Mucosa of descending colon (tissue), 3 donors: ENCODE results near the gene GPR17. TPM values are rescaled to one million over a fixed set of nuclear protein-coding genes. Genes with fewer than 3 reads are reported as not detected.

Experiments used
- ATAC-seq: fragments of 200-7000 bp; cut with Tn5 transposase; one replicate; pipeline ENCODE4 v1.9.1; 2020; ENCODE audit warnings: mild to moderate bottlenecking, moderate library complexity
- DNase-seq, 3 donors: peaks; one replicate each; pipeline ENCODE4 v3.0.0-alpha.2; 2020
- H3K36me3 ChIP-seq: fragments of 200-600 bp; one replicate; pipeline ENCODE4 v1.8.0; 2021; ENCODE audit warnings: low read depth, mild to moderate bottlenecking
- H3K4me1 ChIP-seq: fragments of 200-600 bp; one replicate; pipeline ENCODE4 v1.8.0; 2021; ENCODE audit warnings: low read depth, mild to moderate bottlenecking
- H3K4me3 ChIP-seq: fragments of 200-600 bp; one replicate; pipeline ENCODE4 v1.8.0; 2021; ENCODE audit warnings: mild to moderate bottlenecking
- H3K9me3 ChIP-seq: fragments of 200-600 bp; one replicate; pipeline ENCODE4 v1.8.0; 2021; ENCODE audit warnings: mild to moderate bottlenecking
- CTCF ChIP-seq: fragments of 200-600 bp; IDR thresholded peaks from one replicate; pipeline ENCODE4 v1.8.0; 2022; ENCODE audit warnings: antibody characterized with exemption, mild to moderate bottlenecking
- intact Hi-C, 2 donors: fragments of 100-400 bp; cut with DNase I in 1 of 2; cut with micrococcal nuclease in 1 of 2; formaldehyde crosslinking; loops; one replicate each; pipeline versions ENCODE4 v1.11.0 to v1.11.1; 2022; cut with DNase I, micrococcal nuclease
- total RNA-seq, 3 donors: library from RNA; stranded (reverse); fragmentation: NEBNext Ultra II Directional in 2 of 3; extraction: Animal tissue kit (Norgen Biotek cat#: 25700) in 2 of 3; gene quantifications; one replicate each; pipeline versions ENCODE4 v1.2.1 to v1.2.4, GENCODE V29; 2021 to 2023
- donor health status: DM: no; HTN: no; CAD: no; lungs with moderate emphysema.
- donor health status: DM: no; HTN: no; CAD: no.
- donor health status: DM: no; HTN: yes; CAD: no.

The GPR17 gene
- total RNA-seq, 3 donors from 2014 or later = 0.51 TPM; not detected in 2

GRCh38 chr2:127676906-127677305 is 31.0 kb downstream of the GPR17 start:
- H3K4me1 ChIP-seq = peaks cover 6% of the 10 kb centered on the region
- no peak for ATAC-seq

DNA sequence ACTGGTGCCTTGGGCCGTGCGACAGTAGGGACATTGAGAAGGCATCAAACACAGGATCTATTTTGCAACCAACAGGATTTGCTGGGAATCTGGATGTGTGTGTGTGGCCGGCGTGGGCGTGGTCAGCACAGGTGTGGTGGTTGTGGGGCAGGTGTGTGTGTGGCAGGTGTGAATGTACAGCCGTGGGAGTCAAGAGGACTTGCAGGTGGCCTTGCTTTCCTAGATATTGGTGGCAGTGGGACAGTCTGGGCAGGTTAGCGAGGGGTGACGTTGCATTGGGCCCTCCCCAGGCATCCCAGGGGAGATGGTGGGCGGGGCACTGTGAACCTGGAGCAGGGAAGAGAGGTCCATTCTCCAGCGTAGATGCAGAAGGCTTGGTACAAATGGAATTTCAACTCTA is 32.6 kb downstream of the GPR17 start:
- intact Hi-C loops = no loop called here

More at GRCh38 chr2:127676906-127677305, 31.0 kb downstream of the GPR17 start:
- intact Hi-C loops = no loop called here
- no peak for DNase-seq
- no peaks in the 10 kb centered on the region for H3K36me3 ChIP-seq
- H3K4me3 ChIP-seq = no peak overlapping the region
- no peak for TF ChIP-seq CTCF
- no peaks in the 10 kb centered on the region for H3K9me3 ChIP-seq

DNA sequence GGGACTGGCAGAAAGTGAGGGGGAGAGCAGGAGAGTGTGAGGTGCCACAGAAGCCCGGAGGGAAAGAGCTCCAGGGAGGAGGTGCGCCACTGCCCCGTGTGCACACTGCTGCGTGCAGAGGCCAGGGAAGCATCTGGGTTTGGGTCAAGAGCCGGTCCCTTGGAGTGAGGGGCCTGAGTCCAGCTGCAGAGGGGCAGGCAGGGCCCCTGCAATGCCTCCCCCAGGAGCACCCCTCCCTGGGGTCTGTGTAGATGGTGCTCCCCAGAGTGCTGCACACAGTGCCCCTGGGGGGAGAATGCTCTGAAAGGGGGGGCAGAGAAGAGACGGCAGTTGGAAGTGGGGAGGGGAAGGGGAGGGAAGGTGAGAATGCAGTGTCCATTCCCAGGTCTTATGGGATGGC is 33.0 kb downstream of the GPR17 start:
- TF ChIP-seq CTCF = no peak
- H3K36me3 ChIP-seq = no peaks in the 10 kb centered on the region
- no peak overlapping the region for H3K4me3 ChIP-seq
- intact Hi-C loops = no loop called here
- peaks cover 6% of the 10 kb centered on the region for H3K4me1 ChIP-seq
- H3K9me3 ChIP-seq = no peaks in the 10 kb centered on the region
- DNase-seq (no peak), ATAC-seq (no peak)

More for the DNA sequence above, 32.6 kb downstream of the GPR17 start:
- DNase-seq = no peak
- no peaks in the 10 kb centered on the region for H3K9me3 ChIP-seq
- H3K4me3 ChIP-seq = no peak overlapping the region
- H3K4me1 ChIP-seq = peaks cover 6% of the 10 kb centered on the region
- no peak for TF ChIP-seq CTCF
- no peaks in the 10 kb centered on the region for H3K36me3 ChIP-seq
- peak; percentile 12 for ATAC-seq

- TF ChIP-seq CTCF = no peak
Measured at GRCh38 chr2:127679680-127680361, 33.9 kb downstream of the GPR17 start.

GRCh38 chr2:127680706-127681287 is 34.8 kb downstream of the GPR17 start:
- H3K9me3 ChIP-seq = no peaks in the 10 kb centered on the region
- H3K4me3 ChIP-seq = no peak overlapping the region
- intact Hi-C loops = no loop called here
- no peak for ATAC-seq
- peaks cover under 1% of the 10 kb centered on the region for H3K4me1 ChIP-seq
- DNase-seq = no peak
- TF ChIP-seq CTCF = no peak
- H3K36me3 ChIP-seq = no peaks in the 10 kb centered on the region

More at GRCh38 chr2:127679680-127680361, 33.9 kb downstream of the GPR17 start:
- no peak for ATAC-seq
- intact Hi-C loops = no loop called here
- no peaks in the 10 kb centered on the region for H3K36me3 ChIP-seq
- peaks cover 6% of the 10 kb centered on the region for H3K4me1 ChIP-seq
- no peak overlapping the region for H3K4me3 ChIP-seq
- H3K9me3 ChIP-seq = no peaks in the 10 kb centered on the region
- DNase-seq = no peak
